HUDEP-2 (cell line): ENCODE measurements around the gene SYT1.

Source experiments
- DNase-seq, 76 experiments: peaks; one replicate each; lab custom pipeline; 2025; ENCODE audit not compliant: unreplicated experiment in 76 of 76; lab: John Stamatoyannopoulos, UW

The SYT1 gene

DNA sequence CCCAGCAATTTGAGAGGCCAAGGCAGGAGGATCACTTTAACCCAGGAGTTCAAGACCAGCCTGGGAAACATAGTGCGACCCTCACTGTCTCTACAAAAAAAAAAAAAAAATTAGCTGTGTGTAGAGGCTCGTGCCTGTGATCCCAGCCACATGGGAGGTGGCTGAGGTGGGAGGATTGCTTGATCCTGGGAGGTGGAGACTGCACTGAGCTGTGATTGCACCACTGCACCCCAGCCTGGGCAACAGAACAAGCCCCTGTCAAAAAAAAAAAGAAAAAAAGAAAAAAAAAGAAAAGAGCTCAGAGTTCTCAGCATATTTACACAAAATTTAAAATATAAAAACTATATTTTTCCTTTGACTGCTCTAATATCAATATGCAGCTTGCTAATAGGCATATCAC, 260.8 kb downstream of the SYT1 start:
- no peak for DNase-seq

DNA sequence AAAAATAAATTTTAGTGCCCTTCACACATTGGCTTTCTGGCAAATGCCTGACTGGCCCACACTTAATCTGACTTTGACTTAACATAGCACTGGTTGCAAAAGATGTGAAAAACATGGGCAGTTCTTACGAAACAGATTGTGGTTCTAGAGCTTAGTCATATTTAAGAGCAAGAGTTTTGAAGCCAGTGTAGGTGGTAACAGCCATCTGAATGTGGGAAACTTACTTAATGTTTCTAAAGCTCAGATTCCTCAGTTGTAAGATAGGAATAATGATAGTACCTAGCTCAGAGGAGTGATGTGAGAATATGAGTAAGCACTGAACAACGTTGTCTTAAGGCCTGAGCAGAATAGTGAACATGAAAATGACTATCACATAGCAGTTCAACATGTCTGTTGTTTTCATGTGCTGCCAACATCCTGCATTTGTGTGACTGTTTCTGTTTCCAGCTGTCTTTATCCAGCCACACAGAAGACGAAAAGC, 262.7 kb downstream of the SYT1 start:
- no peak for DNase-seq

GRCh38 chr12:79128956-79129355, 264.4 kb downstream of the SYT1 start:
- no peak for DNase-seq

GRCh38 chr12:79138872-79139271, 274.3 kb downstream of the SYT1 start:
- DNase-seq, result no peak

DNA sequence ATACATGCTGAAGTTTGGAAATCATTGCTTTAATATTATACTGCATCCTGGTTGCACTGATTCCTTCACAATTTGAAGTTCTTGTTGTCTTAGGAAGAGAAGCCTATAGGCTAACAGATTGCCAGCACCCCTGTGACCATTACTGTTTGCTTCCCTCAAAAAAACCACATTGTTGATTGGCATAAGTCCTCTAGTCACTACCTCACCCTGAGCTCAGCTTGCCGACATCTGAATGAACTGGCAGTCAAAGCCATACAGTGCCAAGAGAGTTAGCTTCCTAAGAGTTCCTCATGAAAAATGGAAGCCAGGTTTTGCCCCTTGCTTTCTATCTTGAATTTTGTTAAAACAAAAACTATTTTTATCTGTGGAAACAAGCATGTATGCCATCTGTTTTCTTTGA, 276.1 kb downstream of the SYT1 start:
- no peak for DNase-seq

GRCh38 chr12:79141776-79142175, 277.2 kb downstream of the SYT1 start:
- no peak for DNase-seq

DNA sequence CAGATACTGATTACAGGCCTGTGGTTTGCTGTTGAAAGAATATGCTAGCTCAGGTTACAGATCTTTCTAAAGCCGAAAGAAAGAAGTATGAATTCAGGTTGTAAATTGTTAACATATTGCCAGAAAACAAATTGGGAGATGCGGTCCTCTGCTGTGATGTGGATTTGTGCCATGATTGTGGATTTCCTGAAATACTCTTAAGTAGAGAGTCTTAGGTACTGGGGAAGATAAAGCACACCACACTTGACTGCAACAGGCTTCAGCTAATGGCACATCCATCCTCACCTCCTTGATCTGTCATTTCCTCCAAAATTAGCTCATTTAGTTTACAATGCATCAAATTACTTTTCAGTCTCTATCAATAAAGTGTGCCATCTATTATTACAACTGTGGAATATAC, 279.2 kb downstream of the SYT1 start:
- no peak for DNase-seq

- DNase-seq, result no peak
Observed at GRCh38 chr12:79151956-79152355, 287.4 kb downstream of the SYT1 start.

GRCh38 chr12:79155683-79156082, 291.1 kb downstream of the SYT1 start:
- DNase-seq, result no peak

- no peak for DNase-seq
Observed at GRCh38 chr12:79156846-79157463, 292.4 kb downstream of the SYT1 start.

- DNase-seq, result no peak
Observed at GRCh38 chr12:79161249-79161934, 296.8 kb downstream of the SYT1 start.

GRCh38 chr12:79162147-79162772, 297.7 kb downstream of the SYT1 start:
- no peak for DNase-seq

GRCh38 chr12:79162948-79163347, 298.4 kb downstream of the SYT1 start:
- DNase-seq, result no peak

DNA sequence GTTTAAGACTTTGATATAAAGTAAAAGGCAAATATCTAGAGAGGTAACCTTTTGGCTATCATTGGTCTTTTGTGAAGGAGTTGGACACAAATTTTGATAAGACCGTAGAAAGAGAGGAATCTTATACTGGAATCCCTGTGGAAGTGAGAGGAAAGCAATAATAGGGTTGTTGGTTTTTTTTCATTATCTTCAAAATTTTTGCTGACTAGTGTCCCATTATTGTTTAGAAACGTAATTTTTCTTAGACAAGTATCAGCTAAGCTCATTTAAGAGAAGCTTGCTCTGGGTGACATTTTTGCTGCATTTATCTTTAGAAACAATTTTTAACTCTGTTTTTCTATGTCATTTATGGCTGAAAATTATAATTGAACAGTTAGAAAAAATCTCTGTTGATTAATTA, 300.3 kb downstream of the SYT1 start:
- DNase-seq, result no peak

DNA sequence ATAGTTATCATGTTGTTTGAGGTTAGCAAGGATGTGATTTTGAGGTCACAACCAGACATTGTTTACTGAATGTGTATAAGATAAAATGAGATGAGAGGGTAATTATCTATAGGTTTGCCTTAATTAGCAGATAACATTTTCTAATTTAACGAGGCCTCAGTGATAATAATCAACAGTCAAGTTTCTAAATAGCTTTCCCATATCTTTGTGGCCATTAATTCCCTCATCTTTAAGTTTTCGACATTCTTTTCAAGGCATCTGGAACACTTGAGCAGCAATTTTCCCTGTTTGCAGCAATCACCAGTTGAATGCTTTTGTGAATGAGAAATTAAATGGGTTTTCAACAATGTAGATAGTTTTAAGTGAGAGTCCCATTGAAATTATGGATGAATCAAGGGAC, 304.1 kb downstream of the SYT1 start:
- DNase-seq, result no peak

- peak in 2 of 76 experiments; percentile 1 to 3 for DNase-seq
Observed at GRCh38 chr12:79174626-79175025, 310.1 kb downstream of the SYT1 start.

DNA sequence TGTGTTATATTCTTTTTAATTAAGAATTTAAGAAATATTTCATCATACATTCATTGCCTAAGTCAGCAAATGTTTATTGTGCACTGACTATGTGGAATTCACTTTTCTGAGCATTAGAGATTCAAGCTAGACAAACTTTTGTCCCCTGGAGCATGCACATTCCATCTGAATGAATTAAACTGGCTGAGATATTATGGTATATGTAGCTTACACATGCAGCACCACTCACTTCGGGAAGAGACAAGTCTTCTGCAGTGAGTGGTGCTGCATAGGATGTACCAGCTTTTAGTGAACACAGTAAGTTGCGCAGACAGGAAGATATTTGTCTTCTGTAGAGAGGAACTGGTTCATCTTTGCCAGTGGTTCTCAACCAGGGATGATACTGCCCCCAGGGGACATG, 318.4 kb downstream of the SYT1 start:
- no peak for DNase-seq

- DNase-seq, result no peak
Observed at GRCh38 chr12:79183926-79184325, 319.4 kb downstream of the SYT1 start.

DNA sequence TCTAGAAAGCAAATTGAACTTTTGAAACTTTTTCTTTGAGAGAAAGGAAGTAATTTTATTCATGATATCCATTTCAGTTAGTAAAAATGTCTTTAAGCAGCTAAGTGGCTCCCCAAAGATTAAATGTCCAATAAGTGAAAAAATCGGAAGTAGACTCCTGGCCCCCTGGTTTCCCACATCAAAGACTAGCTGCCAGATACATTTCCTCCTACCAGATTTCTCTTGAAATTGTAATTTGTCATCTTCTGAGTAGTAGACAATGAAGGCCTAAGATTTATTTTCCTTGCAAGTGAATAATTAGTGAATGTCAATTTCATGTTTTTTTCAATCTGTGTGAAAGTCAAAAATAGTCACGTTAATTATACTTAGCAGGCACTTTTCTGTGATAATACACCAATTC, 321.9 kb downstream of the SYT1 start:
- no peak for DNase-seq

GRCh38 chr12:79187032-79187431, 322.5 kb downstream of the SYT1 start:
- DNase-seq, result no peak

DNA sequence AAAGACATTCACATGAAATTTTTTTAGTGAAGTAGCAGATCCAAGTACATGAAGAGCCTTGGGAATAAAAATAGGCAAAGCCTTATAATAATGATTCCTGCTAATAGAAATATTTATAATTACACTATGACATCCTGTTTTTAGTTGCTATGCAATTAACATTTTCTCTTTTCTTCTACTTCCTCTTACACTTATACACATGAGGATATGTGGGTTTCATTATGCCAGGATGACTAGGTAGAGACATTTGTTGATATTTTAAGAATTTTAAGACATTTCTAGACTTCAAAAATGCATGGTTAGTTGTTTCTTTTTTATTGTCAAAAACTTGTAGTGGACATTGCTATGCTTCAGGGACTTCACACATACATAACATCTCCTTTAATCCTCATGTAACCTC, 326.8 kb downstream of the SYT1 start:
- DNase-seq, result no peak

- no peak for DNase-seq
Observed at GRCh38 chr12:79194595-79194994, 330.0 kb downstream of the SYT1 start.
